Esophagus muscularis mucosa (tissue), 3 donors: ENCODE results near the gene MIR17HG.

Source experiments
- CTCF ChIP-seq, 3 experiments: fragments of 200-600 bp in 2 of 3; fragments of 450-650 bp in 1 of 3; sonication (generic) in 2 of 3; IDR thresholded peaks; one replicate each; pipeline ENCODE4 v1.5.1; 2017 to 2019; ENCODE audit warnings: antibody characterized with exemption in 3 of 3, mild to moderate bottlenecking in 2 of 3, moderate library complexity in 1 of 3
- POLR2A ChIP-seq: fragments of 450-650 bp; IDR thresholded peaks from one replicate; pipeline ENCODE4 v1.6.1; 2017; ENCODE audit warnings: antibody characterized with exemption, moderate library complexity, mild to moderate bottlenecking, low read depth
- POLR2AphosphoS5 ChIP-seq, 2 donors: sonication (generic); formaldehyde crosslinking; IDR thresholded peaks; one replicate each; pipeline ENCODE4 v1.6.1; 2017; ENCODE audit warnings: antibody characterized with exemption in 2 of 2

- no peak for TF ChIP-seq CTCF (IDR thresholded peaks at IDR 0.05)
- no peak for TF ChIP-seq POLR2A
- no peak for TF ChIP-seq POLR2AphosphoS5 (IDR thresholded peaks at IDR 0.05)
Measured at GRCh38 chr13:91313581-91313980, 33.9 kb upstream of the MIR17HG start.
